GM18951 (cell line): ENCODE results near the gene DPM3.
"Not testable (repeated sequence)": the region's sequence is repeated elsewhere in the genome, so short reads cannot be mapped to it uniquely, and the experiment has no call there.

Experiments used
- POLR2A ChIP-seq: IDR thresholded peaks from 4 replicates; pipeline ENCODE4 v1.6.1; 2011; ENCODE audit warnings: mild to moderate bottlenecking; ENCODE audit not compliant: insufficient read length, insufficient read depth; ENCODE audit errors: extremely low read depth
- in situ Hi-C: fragments of 300-500 bp; cut with MboI; formaldehyde crosslinking; loops from one replicate; pipeline ENCODE4 v1.12.0; 2022; ENCODE audit warnings: low sequenced_read_pairs, mixed read lengths, inconsistent platforms; ENCODE audit not compliant: unreplicated experiment

Gene DPM3

DNA sequence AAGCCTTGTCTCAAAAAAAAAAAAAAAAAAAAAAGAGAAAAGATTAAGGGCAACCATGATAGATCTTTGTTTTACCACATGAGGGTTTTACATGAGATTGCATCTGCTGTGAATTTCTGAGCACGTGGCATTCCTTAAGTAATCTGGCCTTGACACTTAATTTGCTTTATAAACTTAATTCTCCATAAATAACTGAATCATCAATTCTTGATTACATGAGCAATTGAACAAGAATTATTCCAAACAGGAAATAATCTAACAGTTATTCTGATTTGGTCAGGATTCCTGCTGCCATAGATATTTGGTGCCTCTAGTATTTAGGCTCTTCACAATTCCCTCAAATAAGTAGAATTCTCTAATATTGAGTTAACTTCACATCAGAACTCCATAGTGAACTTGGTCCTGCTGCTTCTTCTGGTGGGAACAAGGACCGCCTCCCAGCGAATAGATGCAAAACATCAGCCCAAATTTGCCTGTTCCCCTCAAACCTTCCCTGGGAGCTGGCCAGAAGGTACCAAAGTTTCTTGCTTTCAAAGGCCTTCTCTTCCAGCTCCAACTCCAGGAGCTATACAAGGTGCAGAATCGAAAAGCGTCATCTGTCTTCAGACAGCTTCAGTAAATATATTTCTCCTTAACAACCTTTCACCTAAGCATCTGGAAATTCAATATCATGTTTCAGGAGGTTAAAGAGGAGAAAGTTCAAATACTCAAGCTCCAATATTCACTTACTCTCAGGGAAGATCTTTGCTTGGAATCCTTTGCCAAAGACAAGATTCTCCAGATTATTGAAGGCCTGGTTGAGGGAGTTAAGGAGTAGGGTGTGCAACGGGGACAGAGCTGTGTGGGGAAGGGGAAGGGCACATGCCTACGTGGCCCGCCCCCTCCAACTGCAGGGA is 31.8 kb upstream of the DPM3 start:
- TF ChIP-seq POLR2A = no peak
- in situ Hi-C loops = loop anchor here (5.0 kb wide), 1 partner anchor 85 kb away; no protein-coding TSS in a partner anchor

- no peak for TF ChIP-seq POLR2A
Measured at GRCh38 chr1:155170806-155171205, 30.5 kb upstream of the DPM3 start.

GRCh38 chr1:155170101-155170785 is 29.9 kb upstream of the DPM3 start:
- in situ Hi-C loops = loop anchor here (5.0 kb wide), 1 partner anchor 83 kb away; no protein-coding TSS in a partner anchor
- TF ChIP-seq POLR2A = no peak

More at GRCh38 chr1:155170806-155171205, 30.5 kb upstream of the DPM3 start:
- in situ Hi-C loops = loop anchor here (5.0 kb wide), 1 partner anchor 84 kb away; no protein-coding TSS in a partner anchor

GRCh38 chr1:155169541-155169940 is 29.2 kb upstream of the DPM3 start:
- no peak for TF ChIP-seq POLR2A
- in situ Hi-C loops = no loop called here

- TF ChIP-seq POLR2A = no peak
- in situ Hi-C loops = no loop called here
Measured at GRCh38 chr1:155168456-155169210, 28.3 kb upstream of the DPM3 start.

- in situ Hi-C loops = not testable (repeated sequence)
Measured at GRCh38 chr1:155168105-155168445, 27.7 kb upstream of the DPM3 start.

DNA sequence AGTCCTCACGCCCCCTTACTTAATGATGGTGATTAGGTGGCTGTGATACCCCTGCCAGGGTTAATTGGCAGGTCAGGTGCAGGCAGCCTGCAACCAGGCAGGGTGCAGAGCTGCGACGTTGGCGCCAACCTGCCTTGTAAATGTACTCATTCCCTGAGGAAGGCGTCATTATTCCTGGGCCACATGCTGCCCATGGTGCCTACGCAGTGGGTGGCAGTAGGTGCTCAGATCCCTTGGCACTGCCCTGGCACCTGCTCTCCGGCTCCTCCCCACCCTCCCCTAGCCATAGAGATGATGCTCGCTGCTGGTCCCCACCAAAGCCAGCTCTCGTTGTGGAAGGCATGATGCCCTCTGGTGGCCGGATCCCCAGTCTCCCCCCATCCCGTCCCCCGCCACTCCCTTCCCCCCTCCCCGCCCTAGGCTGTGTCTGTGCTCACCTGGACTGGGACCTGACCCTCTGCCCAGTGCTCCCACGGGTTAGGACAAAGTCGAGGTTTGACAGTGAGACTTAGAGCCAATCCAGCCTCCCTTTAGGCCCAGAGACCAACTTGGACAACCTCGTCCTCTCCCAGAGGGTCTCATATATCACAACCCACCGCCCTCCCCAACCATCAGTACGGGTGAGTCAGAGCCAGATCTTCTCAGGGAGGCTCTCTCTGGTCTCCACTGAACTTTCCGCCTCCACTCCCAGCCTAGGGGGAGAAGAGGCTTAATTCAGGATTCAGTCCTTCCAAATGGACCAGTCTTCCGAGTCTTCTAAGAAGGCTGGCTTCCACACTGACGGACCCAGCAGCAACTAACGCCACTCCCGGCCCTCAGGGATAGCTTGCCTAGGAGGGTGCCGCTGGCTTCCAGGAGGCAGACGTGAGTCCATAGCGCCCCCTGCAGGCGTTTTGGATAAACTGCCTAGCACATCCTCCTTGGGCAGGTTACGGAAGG is 27.1 kb upstream of the DPM3 start:
- TF ChIP-seq POLR2A = no peak
- in situ Hi-C loops = no loop called here

GRCh38 chr1:155166471-155167165 is 26.3 kb upstream of the DPM3 start:
- in situ Hi-C loops = no loop called here
- TF ChIP-seq POLR2A = no peak

- in situ Hi-C loops = no loop called here
- no peak for TF ChIP-seq POLR2A
Measured at GRCh38 chr1:155166051-155166470, 25.7 kb upstream of the DPM3 start.

DNA sequence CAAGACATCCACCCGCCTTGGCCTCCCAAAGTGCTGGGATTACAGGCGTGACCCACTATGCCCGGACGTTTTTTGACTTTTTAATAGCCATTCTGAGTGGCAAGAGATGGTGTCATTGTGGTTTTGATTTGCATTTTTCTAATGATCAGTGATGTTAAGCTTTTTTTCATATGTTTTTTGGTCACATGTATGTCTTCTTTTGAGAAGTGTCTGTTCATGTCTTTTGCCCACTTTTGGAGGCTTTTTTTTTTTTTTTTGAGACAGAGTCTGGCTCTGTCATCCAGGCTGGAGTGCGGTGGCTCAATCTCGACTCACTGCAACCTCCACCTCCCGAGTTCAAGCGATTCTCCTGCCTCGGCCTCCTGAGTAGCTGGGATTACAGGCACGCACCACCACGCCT is 24.3 kb upstream of the DPM3 start:
- in situ Hi-C loops = not testable (repeated sequence)

- in situ Hi-C loops = not testable (repeated sequence)
Measured at GRCh38 chr1:155163785-155164184, 23.5 kb upstream of the DPM3 start.

- in situ Hi-C loops = not testable (repeated sequence)
Measured at GRCh38 chr1:155162631-155163030, 22.3 kb upstream of the DPM3 start.
